ENCODE measurements around the gene IPO8. TPM values are rescaled to one million over a fixed set of nuclear protein-coding genes. Genes with fewer than 3 reads are reported as not detected.

Gene IPO8
- total RNA-seq, 4 donors from 2014 or later, result 27.7 to 51.5 (median 38.9) TPM

- TF ChIP-seq CTCF (IDR thresholded peaks at IDR 0.05; ENCODE audit: low read depth), result no peak
Observed at GRCh38 chr12:30726647-30727046, 31.0 kb upstream of the IPO8 start.

GRCh38 chr12:30725739-30726138, 30.1 kb upstream of the IPO8 start:
- TF ChIP-seq CTCF (IDR thresholded peaks at IDR 0.05; ENCODE audit: low read depth), result no peak

- no peak for TF ChIP-seq CTCF (IDR thresholded peaks at IDR 0.05; ENCODE audit: low read depth)
Observed at GRCh38 chr12:30719060-30719459, 23.4 kb upstream of the IPO8 start.

GRCh38 chr12:30707613-30708342, 12.1 kb upstream of the IPO8 start:
- TF ChIP-seq CTCF (IDR thresholded peaks at IDR 0.05; ENCODE audit: low read depth), result no peak

- TF ChIP-seq CTCF (IDR thresholded peaks at IDR 0.05; ENCODE audit: low read depth), result no peak
Observed at GRCh38 chr12:30706476-30706875, 10.8 kb upstream of the IPO8 start.

GRCh38 chr12:30701056-30701455, 5.4 kb upstream of the IPO8 start:
- TF ChIP-seq CTCF (IDR thresholded peaks at IDR 0.05; ENCODE audit: low read depth), result no peak

- no peak for TF ChIP-seq CTCF (IDR thresholded peaks at IDR 0.05; ENCODE audit: low read depth)
Observed at GRCh38 chr12:30700216-30700900, 4.7 kb upstream of the IPO8 start.
